H1 (cell line): Measurements from ENCODE around the gene PPM1K. TPM values are rescaled to one million over a fixed set of nuclear protein-coding genes. Genes with fewer than 3 reads are reported as not detected.

Experiments
- ATF2 ChIP-seq: IDR thresholded peaks from 2 replicates; pipeline ENCODE4 v1.6.1; 2012; ENCODE audit warnings: low read length, inconsistent platforms
- BCL11A ChIP-seq, 2 experiments: IDR thresholded peaks; one replicate each; pipeline ENCODE4 v1.6.1; 2011; ENCODE audit warnings: low read depth in 2 of 2, low read length in 2 of 2, mild to moderate bottlenecking in 2 of 2
- SIRT6 ChIP-seq: IDR thresholded peaks from one replicate; pipeline ENCODE4 v1.7.1; 2012; ENCODE audit warnings: low read length, inconsistent platforms
- TBP ChIP-seq: IDR thresholded peaks from 2 replicates; pipeline ENCODE4 v1.6.1; 2011; ENCODE audit warnings: low read depth, low read length, improper control_type of control experiment
- polyA plus RNA-seq, 7 experiments: library from polyadenylated mRNA; depleted of rRNA in 3 of 7; stranded (reverse) in 5 of 7; unstranded in 2 of 7; fragments of >200 nt in 5 of 7; fragments of 200-250 nt in 2 of 7; gene quantifications; 1 replicate in 5 of 7; 2 replicates in 1 of 7; 4 replicates in 1 of 7; pipeline versions ENCODE4 v1.2.1 to v1.2.3, GENCODE V29; 2011 to 2013; ENCODE audit warnings: missing spikeins in 2 of 7, mixed read lengths in 2 of 7
- total RNA-seq: library from RNA; stranded (reverse); fragmentation: NEBNext Ultra II Directional; extraction: Animal tissue kit (Norgen Biotek cat#: 25700); gene quantifications from 2 replicates; pipeline ENCODE4 v1.2.1, GENCODE V29; 2021

The PPM1K gene
- total and polyA plus RNA-seq, 2 of the 8 experiments (the other 6 are each of a cell fraction or from before 2014, with no cell fraction given): 4.2 to 10.7 TPM

- no peak for TF ChIP-seq ATF2
- TF ChIP-seq TBP: no peak
- TF ChIP-seq SIRT6: no peak
- TF ChIP-seq BCL11A (IDR thresholded peaks at IDR 0.05; ENCODE audit: low read depth in 2 of 2, low read length in 2 of 2): no peak
Observed at GRCh38 chr4:88275949-88276515, 8.3 kb downstream of the PPM1K start (continued).
